Activated naive CD4-positive, alpha-beta T cell treated with anti-CD3 and anti-CD28 coated beads, Interleukin-2, amount 50 U/mL, for 72 hours (primary cell): ENCODE results near the gene BASP1. TPM values are rescaled to one million over a fixed set of nuclear protein-coding genes. Genes with fewer than 3 reads are reported as not detected.
"Not testable (repeated sequence)": the region's sequence is repeated elsewhere in the genome, so short reads cannot be mapped to it uniquely, and the experiment has no call there.

Experiments used
- ATAC-seq, 2 donors: fragments of 150-1000 bp; cut with Tn5 transposase; 2 replicates each; pipeline ENCODE4 v1.10.0; 2021; ENCODE audit warnings: mild to moderate bottlenecking in 2 of 2, moderate library complexity in 2 of 2
- DNase-seq, 2 donors: peaks; one replicate each; pipeline ENCODE4 v3.0.0; 2021 to 2022; ENCODE audit warnings: low spot score in 2 of 2
- H3K27ac Mint-ChIP-seq, 2 donors: one replicate each; pipeline ENCODE4 v1.8.0; 2022; ENCODE audit warnings: mild to moderate bottlenecking in 2 of 2, mixed read lengths in 2 of 2
- H3K36me3 Mint-ChIP-seq, 2 donors: one replicate each; pipeline ENCODE4 v1.8.0; 2022; ENCODE audit warnings: mixed read lengths in 2 of 2
- H3K9me3 Mint-ChIP-seq, 2 donors: one replicate each; pipeline ENCODE4 v1.8.0; 2022; ENCODE audit warnings: mixed read lengths in 2 of 2
- total RNA-seq, 2 donors: library from RNA; stranded (reverse); gene quantifications; one replicate each; pipeline ENCODE4 v1.2.3, GENCODE V29; 2022

The BASP1 gene
- total RNA-seq, 2 donors from 2014 or later: 0.16 to 0.76 TPM

GRCh38 chr5:17309462-17309861 is 92.0 kb downstream of the BASP1 start:
- Mint-ChIP-seq H3K36me3 (peaks cover 0 to 6% of the 10 kb centered on the region in 2 donors), H3K27ac (no peak overlapping the region), H3K9me3 (no peaks in the 10 kb centered on the region)
- ATAC-seq (no peak), DNase-seq (no peak)

GRCh38 chr5:17310502-17310901 is 93.1 kb downstream of the BASP1 start:
- H3K9me3 Mint-ChIP-seq, H3K27ac Mint-ChIP-seq, H3K36me3 Mint-ChIP-seq, ATAC-seq, DNase-seq: not testable (repeated sequence)

GRCh38 chr5:17311811-17312210 is 94.4 kb downstream of the BASP1 start:
- not testable (repeated sequence) for H3K36me3 Mint-ChIP-seq, ATAC-seq, DNase-seq, H3K27ac Mint-ChIP-seq, H3K9me3 Mint-ChIP-seq

- no peak for DNase-seq
- Mint-ChIP-seq H3K27ac (no peak overlapping the region), H3K36me3 (peaks cover 0 to 5% of the 10 kb centered on the region in 2 donors), H3K9me3 (peaks cover 0 to 3% of the 10 kb centered on the region in 2 donors)
- ATAC-seq: no peak
Observed at GRCh38 chr5:17312358-17312757, 94.9 kb downstream of the BASP1 start.

GRCh38 chr5:17314907-17315471 is 97.6 kb downstream of the BASP1 start:
- no peak overlapping the region for H3K27ac Mint-ChIP-seq
- H3K9me3 Mint-ChIP-seq: peaks cover 3 to 4% of the 10 kb centered on the region in 2 donors
- ATAC-seq (no peak), DNase-seq (no peak)
- H3K36me3 Mint-ChIP-seq: no peaks in the 10 kb centered on the region

GRCh38 chr5:17315710-17316221 is 98.3 kb downstream of the BASP1 start:
- ATAC-seq (no peak), DNase-seq (no peak)
- Mint-ChIP-seq H3K9me3 (peaks cover 3 to 8% of the 10 kb centered on the region in 2 donors), H3K36me3 (no peaks in the 10 kb centered on the region), H3K27ac (no peak overlapping the region)

GRCh38 chr5:17316970-17317459 is 99.6 kb downstream of the BASP1 start:
- Mint-ChIP-seq H3K27ac (no peak overlapping the region), H3K36me3 (no peaks in the 10 kb centered on the region), H3K9me3 (peaks cover 3 to 8% of the 10 kb centered on the region in 2 donors)
- ATAC-seq: no peak
- DNase-seq: no peak

- no peak for ATAC-seq
- Mint-ChIP-seq H3K9me3 (peaks cover 3 to 8% of the 10 kb centered on the region in 2 donors), H3K36me3 (no peaks in the 10 kb centered on the region), H3K27ac (no peak overlapping the region)
- no peak for DNase-seq
Observed at GRCh38 chr5:17317473-17317872, 100.0 kb downstream of the BASP1 start.

- not testable (repeated sequence) for ATAC-seq, H3K9me3 Mint-ChIP-seq, H3K36me3 Mint-ChIP-seq, DNase-seq, H3K27ac Mint-ChIP-seq
Observed at GRCh38 chr5:17319095-17319494, 101.7 kb downstream of the BASP1 start.

- Mint-ChIP-seq H3K27ac (no peak overlapping the region), H3K9me3 (peaks cover 7 to 12% of the 10 kb centered on the region in 2 donors), H3K36me3 (no peaks in the 10 kb centered on the region)
- DNase-seq (no peak), ATAC-seq (no peak)
Observed at GRCh38 chr5:17325770-17326599, 108.6 kb downstream of the BASP1 start.
